ENCODE measurements around the gene ZC3H4. TPM values are rescaled to one million over a fixed set of nuclear protein-coding genes. Genes with fewer than 3 reads are reported as not detected.

ZC3H4 gene
- total and polyA plus RNA-seq, 7 donors: 5.4 to 25.3 (median 20.4) TPM

GRCh38 chr19:47066376-47067214 is 47.0 kb downstream of the ZC3H4 start:
- Histone ChIP-seq H3K4me3 (no peak overlapping the region), H3K4me1 (no peaks in the 10 kb centered on the region), H3K27ac (no peak overlapping the region), H3K9me3 (no peaks in the 10 kb centered on the region), H3K36me3 (peaks cover 13 to 70% (median 40%) of the 10 kb centered on the region in 4 donors), H3K27me3 (no peaks in the 10 kb centered on the region)
- DNase-seq: no peak
- 92 to 94% methylated on average over 61 of the region's 61 CpGs for WGBS, 2 donors
- intact Hi-C loops (cut with DNase I): no loop called here
- TF ChIP-seq EP300 (IDR thresholded peaks at IDR 0.05): no peak
- TF ChIP-seq POLR2A (IDR thresholded peaks at IDR 0.05): no peak
- TF ChIP-seq CTCF (IDR thresholded peaks at IDR 0.05): no peak
- no peak for TF ChIP-seq POLR2AphosphoS5 (IDR thresholded peaks at IDR 0.05)

- H3K36me3 ChIP-seq: peaks cover 13 to 56% (median 31%) of the 10 kb centered on the region in 4 donors
- no peaks in the 10 kb centered on the region for H3K27me3 ChIP-seq
- DNase-seq: no peak
- no peaks in the 10 kb centered on the region for H3K9me3 ChIP-seq
- TF ChIP-seq POLR2AphosphoS5 (IDR thresholded peaks at IDR 0.05) (no peak), CTCF (IDR thresholded peaks at IDR 0.05) (no peak), EP300 (IDR thresholded peaks at IDR 0.05) (no peak), POLR2A (IDR thresholded peaks at IDR 0.05) (no peak)
- intact Hi-C loops (cut with DNase I): no loop called here
- H3K4me3 ChIP-seq: no peak overlapping the region
- no peaks in the 10 kb centered on the region for H3K4me1 ChIP-seq
- 90 to 96% methylated on average over 11 of the region's 11 CpGs for WGBS, 2 donors
- H3K27ac ChIP-seq: no peak overlapping the region
Measured at GRCh38 chr19:47065242-47065641, 48.3 kb downstream of the ZC3H4 start.

- Histone ChIP-seq H3K4me1 (no peaks in the 10 kb centered on the region), H3K36me3 (peaks cover 13 to 42% (median 27%) of the 10 kb centered on the region in 4 donors), H3K9me3 (no peaks in the 10 kb centered on the region), H3K27me3 (no peaks in the 10 kb centered on the region), H3K4me3 (no peak overlapping the region), H3K27ac (no peak overlapping the region)
- TF ChIP-seq EP300 (IDR thresholded peaks at IDR 0.05) (no peak), POLR2A (IDR thresholded peaks at IDR 0.05) (no peak), POLR2AphosphoS5 (IDR thresholded peaks at IDR 0.05) (no peak), CTCF (IDR thresholded peaks at IDR 0.05) (no peak)
- DNase-seq: no peak
- intact Hi-C loops (cut with DNase I): no loop called here
- 85 to 89% methylated on average over 6 of the region's 6 CpGs for WGBS, 2 donors
Measured at GRCh38 chr19:47063874-47064273, 49.7 kb downstream of the ZC3H4 start.

- intact Hi-C loops (cut with DNase I): no loop called here
Measured at GRCh38 chr19:47058621-47059022, 55.0 kb downstream of the ZC3H4 start.

More at GRCh38 chr19:47058621-47059022, 55.0 kb downstream of the ZC3H4 start:
- H3K27me3 ChIP-seq: no peaks in the 10 kb centered on the region
- H3K4me1 ChIP-seq: no peaks in the 10 kb centered on the region
- 45 to 74% methylated on average over 11 of the region's 11 CpGs for WGBS, 2 donors
- no peak overlapping the region for H3K27ac ChIP-seq
- H3K4me3 ChIP-seq: no peak overlapping the region
- TF ChIP-seq POLR2AphosphoS5 (IDR thresholded peaks at IDR 0.05) (no peak), CTCF (IDR thresholded peaks at IDR 0.05) (no peak), EP300 (IDR thresholded peaks at IDR 0.05) (no peak), POLR2A (IDR thresholded peaks at IDR 0.05) (no peak)
- no peaks in the 10 kb centered on the region for H3K9me3 ChIP-seq
- DNase-seq: no peak
- no peaks in the 10 kb centered on the region for H3K36me3 ChIP-seq

Data from sigmoid colon (tissue), 7 donors.